SK-N-SH treated with all-trans-retinoic acid at 6 μM for 48 hours (cell line): ENCODE results near the gene LCORL.

ENCODE experiments used
- ATAC-seq: fragments of 200-7000 bp; cut with Tn5 transposase; 3 replicates; pipeline ENCODE4 v1.9.1; 2020; ENCODE audit warnings: mild to moderate bottlenecking, moderate library complexity
- BACH2 ChIP-seq: fragments of 250-450 bp; sonication (Bioruptor Pico); IDR thresholded peaks from 2 replicates; pipeline ENCODE4 v1.9.0; 2021; ENCODE audit warnings: mild to moderate bottlenecking, borderline replicate concordance
- CSDC2 ChIP-seq: fragments of 250-450 bp; sonication (Bioruptor Pico); IDR thresholded peaks from 2 replicates; pipeline ENCODE4 v1.5.0; 2020; ENCODE audit warnings: mild to moderate bottlenecking, moderate library complexity
- ESRRG ChIP-seq: fragments of 250-450 bp; sonication (Bioruptor Pico); IDR thresholded peaks from 2 replicates; pipeline ENCODE4 v1.6.1; 2021; ENCODE audit warnings: mild to moderate bottlenecking
- GLIS3 ChIP-seq: fragments of 250-450 bp; sonication (Bioruptor Pico); IDR thresholded peaks from 2 replicates; pipeline ENCODE4 v1.5.0; 2020; ENCODE audit warnings: mild to moderate bottlenecking, moderate library complexity
- ISL1 ChIP-seq: fragments of 250-450 bp; sonication (Bioruptor Pico); IDR thresholded peaks from 2 replicates; pipeline ENCODE4 v2.1.2; 2022; ENCODE audit warnings: mild to moderate bottlenecking, moderate library complexity
- OSR1 ChIP-seq: fragments of 250-450 bp; sonication (Bioruptor Pico); IDR thresholded peaks from 2 replicates; pipeline ENCODE4 v1.8.0; 2022; ENCODE audit warnings: moderate library complexity, mild to moderate bottlenecking, inconsistent platforms
- PPARA ChIP-seq: fragments of 250-450 bp; sonication (Bioruptor Pico); IDR thresholded peaks from 2 replicates; pipeline ENCODE4 v1.5.0; 2020; ENCODE audit warnings: mild to moderate bottlenecking, borderline replicate concordance
- SNAI2 ChIP-seq: fragments of 250-450 bp; sonication (Bioruptor Pico); IDR thresholded peaks from 2 replicates; pipeline ENCODE4 v1.5.0; 2020; ENCODE audit warnings: mild to moderate bottlenecking, moderate library complexity
- TOX ChIP-seq: fragments of 250-450 bp; sonication (Bioruptor Pico); IDR thresholded peaks from 2 replicates; pipeline ENCODE4 v1.8.0; 2021; ENCODE audit warnings: mild to moderate bottlenecking, moderate library complexity, borderline replicate concordance
- ZC3H10 ChIP-seq: fragments of 250-450 bp; sonication (Bioruptor Pico); IDR thresholded peaks from 2 replicates; pipeline ENCODE4 v1.5.1; 2021; ENCODE audit warnings: mild to moderate bottlenecking, moderate library complexity
- ZFP3 ChIP-seq: fragments of 250-450 bp; sonication (Bioruptor Pico); IDR thresholded peaks from 2 replicates; pipeline ENCODE4 v1.5.0; 2020; ENCODE audit warnings: mild to moderate bottlenecking, moderate library complexity
- ZFP30 ChIP-seq: fragments of 450-650 bp; formaldehyde crosslinking; IDR thresholded peaks from 2 replicates; pipeline ENCODE4 v1.5.0; 2022; ENCODE audit warnings: mild to moderate bottlenecking, moderate library complexity
- ZNF565 ChIP-seq: fragments of 450-650 bp; formaldehyde crosslinking; conservative IDR thresholded peaks from 2 replicates; pipeline ENCODE4 v1.5.0; 2020; ENCODE audit warnings: low read depth, mild to moderate bottlenecking, moderate library complexity
- ZNF70 ChIP-seq: fragments of 450-650 bp; formaldehyde crosslinking; IDR thresholded peaks from 2 replicates; pipeline ENCODE4 v1.5.0; 2020; ENCODE audit warnings: mild to moderate bottlenecking, moderate library complexity
- ZNF8 ChIP-seq: fragments of 450-650 bp; formaldehyde crosslinking; IDR thresholded peaks from 2 replicates; pipeline ENCODE4 v1.5.0; 2020; ENCODE audit warnings: mild to moderate bottlenecking, moderate library complexity
- TF ChIP-seq, protein P1 (sequence below): fragments of 250-450 bp; sonication (Bioruptor Pico); IDR thresholded peaks from 2 replicates; pipeline ENCODE4 v1.5.1; 2021; ENCODE audit warnings: mild to moderate bottlenecking, moderate library complexity
- TF ChIP-seq, protein P2 (sequence below): fragments of 250-450 bp; sonication (Bioruptor Pico); IDR thresholded peaks from 2 replicates; pipeline ENCODE4 v1.5.1; 2020; ENCODE audit warnings: low read depth, mild to moderate bottlenecking, moderate library complexity
- TF ChIP-seq, protein P3 (sequence below): fragments of 250-450 bp; sonication (Bioruptor Pico); IDR thresholded peaks from 2 replicates; pipeline ENCODE4 v1.8.0; 2021; ENCODE audit warnings: low read depth, mild to moderate bottlenecking, moderate library complexity, borderline replicate concordance
- TF ChIP-seq, protein P4 (sequence below): fragments of 250-450 bp; sonication (Bioruptor Pico); IDR thresholded peaks from 2 replicates; pipeline ENCODE4 v1.5.0; 2020; ENCODE audit warnings: mild to moderate bottlenecking, moderate library complexity

Gene LCORL

DNA sequence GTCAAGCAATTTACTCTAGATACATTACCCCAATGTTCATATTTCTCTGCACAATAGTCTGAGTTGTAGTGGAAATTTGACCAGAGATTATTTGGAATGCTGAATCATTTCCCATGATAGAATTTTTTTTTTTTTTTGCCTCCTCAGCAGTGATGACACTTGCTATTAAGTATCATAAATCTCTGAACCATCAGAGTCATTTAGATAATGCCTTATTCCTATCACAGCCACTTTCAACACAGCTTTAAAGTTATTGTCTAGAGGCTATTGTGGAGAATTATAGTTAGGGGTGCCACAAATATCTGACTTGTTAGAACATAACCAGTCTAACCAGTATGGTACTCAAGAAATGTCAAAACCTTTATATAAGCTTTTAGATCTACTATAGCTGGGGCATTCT lies 79.8 kb downstream of the LCORL start:
- no peak for ATAC-seq
- no peak for TF ChIP-seq BACH2 (CRISPR knock-in tag)
- TF ChIP-seq, protein P1, sequence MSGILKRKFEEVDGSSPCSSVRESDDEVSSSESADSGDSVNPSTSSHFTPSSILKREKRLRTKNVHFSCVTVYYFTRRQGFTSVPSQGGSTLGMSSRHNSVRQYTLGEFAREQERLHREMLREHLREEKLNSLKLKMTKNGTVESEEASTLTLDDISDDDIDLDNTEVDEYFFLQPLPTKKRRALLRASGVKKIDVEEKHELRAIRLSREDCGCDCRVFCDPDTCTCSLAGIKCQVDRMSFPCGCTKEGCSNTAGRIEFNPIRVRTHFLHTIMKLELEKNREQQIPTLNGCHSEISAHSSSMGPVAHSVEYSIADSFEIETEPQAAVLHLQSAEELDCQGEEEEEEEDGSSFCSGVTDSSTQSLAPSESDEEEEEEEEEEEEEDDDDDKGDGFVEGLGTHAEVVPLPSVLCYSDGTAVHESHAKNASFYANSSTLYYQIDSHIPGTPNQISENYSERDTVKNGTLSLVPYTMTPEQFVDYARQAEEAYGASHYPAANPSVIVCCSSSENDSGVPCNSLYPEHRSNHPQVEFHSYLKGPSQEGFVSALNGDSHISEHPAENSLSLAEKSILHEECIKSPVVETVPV (CRISPR knock-in tag) = no peak
- no peak for TF ChIP-seq ISL1
- TF ChIP-seq PPARA (CRISPR knock-in tag) = no peak
- TF ChIP-seq SNAI2 (CRISPR knock-in tag) = no peak
- no peak for TF ChIP-seq ESRRG (CRISPR knock-in tag)
- no peak for TF ChIP-seq TOX (CRISPR knock-in tag)
- TF ChIP-seq GLIS3 (CRISPR knock-in tag) = no peak
- no peak for TF ChIP-seq ZFP30 (CRISPR knock-in tag)
- no peak for TF ChIP-seq ZNF70 (CRISPR knock-in tag)
- TF ChIP-seq CSDC2 (CRISPR knock-in tag) = no peak
- no peak for TF ChIP-seq ZC3H10 (CRISPR knock-in tag)
- no peak for TF ChIP-seq OSR1 (CRISPR knock-in tag)
- no peak for TF ChIP-seq ZFP3 (CRISPR knock-in tag)
- TF ChIP-seq, protein P2, sequence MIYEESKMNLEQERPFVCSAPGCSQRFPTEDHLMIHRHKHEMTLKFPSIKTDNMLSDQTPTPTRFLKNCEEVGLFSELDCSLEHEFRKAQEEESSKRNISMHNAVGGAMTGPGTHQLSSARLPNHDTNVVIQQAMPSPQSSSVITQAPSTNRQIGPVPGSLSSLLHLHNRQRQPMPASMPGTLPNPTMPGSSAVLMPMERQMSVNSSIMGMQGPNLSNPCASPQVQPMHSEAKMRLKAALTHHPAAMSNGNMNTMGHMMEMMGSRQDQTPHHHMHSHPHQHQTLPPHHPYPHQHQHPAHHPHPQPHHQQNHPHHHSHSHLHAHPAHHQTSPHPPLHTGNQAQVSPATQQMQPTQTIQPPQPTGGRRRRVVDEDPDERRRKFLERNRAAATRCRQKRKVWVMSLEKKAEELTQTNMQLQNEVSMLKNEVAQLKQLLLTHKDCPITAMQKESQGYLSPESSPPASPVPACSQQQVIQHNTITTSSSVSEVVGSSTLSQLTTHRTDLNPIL = no peak

DNA sequence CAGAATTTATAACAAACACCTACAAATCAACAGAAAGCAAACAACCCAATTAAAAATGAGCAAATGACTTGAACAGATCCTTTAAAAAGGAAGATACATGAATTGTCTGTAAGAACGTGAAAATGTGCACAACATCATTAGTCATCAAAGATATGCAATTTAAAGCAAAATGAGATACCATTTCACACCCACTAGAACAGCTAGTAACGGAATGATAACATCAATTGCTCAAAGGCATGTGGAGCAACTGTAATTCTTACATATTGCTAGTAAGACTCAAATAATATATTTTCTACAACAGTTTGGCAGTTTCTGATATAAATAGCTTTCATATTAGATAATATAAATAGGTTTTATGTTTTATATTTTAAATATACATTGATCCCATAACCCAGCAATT lies 82.5 kb downstream of the LCORL start:
- TF ChIP-seq, protein P2 = no peak
- ATAC-seq = no peak

DNA sequence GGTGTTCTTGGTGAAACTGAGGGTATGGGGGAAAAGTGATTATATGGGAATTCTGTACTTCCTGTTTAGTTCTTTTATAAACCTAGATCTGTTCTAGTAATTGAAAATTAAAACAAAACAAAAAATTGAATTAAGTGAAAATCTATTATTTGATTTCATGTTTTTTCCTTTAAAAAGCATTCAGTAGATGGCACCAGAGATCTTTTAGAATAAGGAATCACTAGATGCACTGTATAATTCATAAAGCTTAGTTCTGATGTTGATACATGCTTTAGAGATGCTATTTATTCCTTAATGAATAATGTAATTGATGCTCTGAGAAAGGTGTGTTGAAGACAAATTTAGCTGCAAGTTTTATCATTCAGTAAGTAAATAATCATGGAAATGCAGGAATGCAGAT lies 87.3 kb downstream of the LCORL start:
- ATAC-seq = no peak
- TF ChIP-seq ZFP3 (CRISPR knock-in tag) = no peak
- no peak for TF ChIP-seq ZFP30 (CRISPR knock-in tag)
- no peak for TF ChIP-seq ISL1
- TF ChIP-seq ZNF8 (CRISPR knock-in tag) = no peak
- no peak for TF ChIP-seq ESRRG (CRISPR knock-in tag)
- TF ChIP-seq ZC3H10 (CRISPR knock-in tag) = no peak
- TF ChIP-seq, protein P3, sequence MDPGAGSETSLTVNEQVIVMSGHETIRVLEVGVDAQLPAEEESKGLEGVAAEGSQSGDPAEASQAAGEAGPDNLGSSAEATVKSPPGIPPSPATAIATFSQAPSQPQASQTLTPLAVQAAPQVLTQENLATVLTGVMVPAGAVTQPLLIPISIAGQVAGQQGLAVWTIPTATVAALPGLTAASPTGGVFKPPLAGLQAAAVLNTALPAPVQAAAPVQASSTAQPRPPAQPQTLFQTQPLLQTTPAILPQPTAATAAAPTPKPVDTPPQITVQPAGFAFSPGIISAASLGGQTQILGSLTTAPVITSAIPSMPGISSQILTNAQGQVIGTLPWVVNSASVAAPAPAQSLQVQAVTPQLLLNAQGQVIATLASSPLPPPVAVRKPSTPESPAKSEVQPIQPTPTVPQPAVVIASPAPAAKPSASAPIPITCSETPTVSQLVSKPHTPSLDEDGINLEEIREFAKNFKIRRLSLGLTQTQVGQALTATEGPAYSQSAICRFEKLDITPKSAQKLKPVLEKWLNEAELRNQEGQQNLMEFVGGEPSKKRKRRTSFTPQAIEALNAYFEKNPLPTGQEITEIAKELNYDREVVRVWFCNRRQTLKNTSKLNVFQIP (CRISPR knock-in tag) = no peak
- TF ChIP-seq SNAI2 (CRISPR knock-in tag) = no peak
- no peak for TF ChIP-seq ZNF70 (CRISPR knock-in tag)

DNA sequence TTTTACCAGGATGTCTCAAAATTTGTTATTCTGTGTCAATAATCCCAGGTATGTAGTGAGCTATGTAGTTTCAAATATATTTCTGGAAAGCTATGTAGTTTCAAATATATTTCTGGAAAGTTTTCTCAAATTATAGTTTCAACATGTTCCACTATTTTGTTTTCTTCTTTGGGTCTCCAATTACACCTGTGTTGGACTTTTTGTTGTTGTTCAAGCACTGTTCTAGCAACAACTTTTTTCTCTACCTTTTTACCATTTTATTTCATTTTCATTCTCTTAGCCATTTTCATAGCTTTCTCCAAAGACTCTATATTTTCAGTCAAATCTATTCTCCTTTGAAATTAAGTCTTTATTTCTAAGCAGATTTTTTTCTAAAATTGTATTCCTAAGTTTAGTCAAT lies 88.4 kb downstream of the LCORL start:
- ATAC-seq = no peak
- TF ChIP-seq ZNF565 (CRISPR knock-in tag) (no peak), ESRRG (CRISPR knock-in tag) (no peak)
- TF ChIP-seq, all 23 proteins: peak for 0

DNA sequence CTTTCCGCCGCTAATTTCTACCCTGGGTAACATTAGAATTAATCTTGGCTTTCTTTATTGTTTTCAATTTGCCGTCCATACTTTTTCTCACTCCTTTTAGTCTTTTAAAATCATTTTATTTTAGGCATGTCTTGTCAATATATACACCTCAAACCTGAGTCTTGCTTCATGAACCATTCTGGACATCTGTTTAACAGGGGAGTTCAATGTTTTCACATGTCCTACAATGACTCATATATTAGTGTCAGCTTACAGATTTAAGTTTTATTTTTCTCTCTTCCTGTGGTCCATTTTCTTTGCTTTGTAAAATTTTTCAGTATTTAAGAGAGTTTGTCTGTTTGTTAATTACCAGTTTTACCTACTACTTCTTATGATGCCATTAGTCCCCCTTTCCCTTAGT lies 89.5 kb downstream of the LCORL start:
- ATAC-seq = no peak
- TF ChIP-seq OSR1 (CRISPR knock-in tag) (no peak), ZNF70 (CRISPR knock-in tag) (no peak)
- TF ChIP-seq, protein P4, sequence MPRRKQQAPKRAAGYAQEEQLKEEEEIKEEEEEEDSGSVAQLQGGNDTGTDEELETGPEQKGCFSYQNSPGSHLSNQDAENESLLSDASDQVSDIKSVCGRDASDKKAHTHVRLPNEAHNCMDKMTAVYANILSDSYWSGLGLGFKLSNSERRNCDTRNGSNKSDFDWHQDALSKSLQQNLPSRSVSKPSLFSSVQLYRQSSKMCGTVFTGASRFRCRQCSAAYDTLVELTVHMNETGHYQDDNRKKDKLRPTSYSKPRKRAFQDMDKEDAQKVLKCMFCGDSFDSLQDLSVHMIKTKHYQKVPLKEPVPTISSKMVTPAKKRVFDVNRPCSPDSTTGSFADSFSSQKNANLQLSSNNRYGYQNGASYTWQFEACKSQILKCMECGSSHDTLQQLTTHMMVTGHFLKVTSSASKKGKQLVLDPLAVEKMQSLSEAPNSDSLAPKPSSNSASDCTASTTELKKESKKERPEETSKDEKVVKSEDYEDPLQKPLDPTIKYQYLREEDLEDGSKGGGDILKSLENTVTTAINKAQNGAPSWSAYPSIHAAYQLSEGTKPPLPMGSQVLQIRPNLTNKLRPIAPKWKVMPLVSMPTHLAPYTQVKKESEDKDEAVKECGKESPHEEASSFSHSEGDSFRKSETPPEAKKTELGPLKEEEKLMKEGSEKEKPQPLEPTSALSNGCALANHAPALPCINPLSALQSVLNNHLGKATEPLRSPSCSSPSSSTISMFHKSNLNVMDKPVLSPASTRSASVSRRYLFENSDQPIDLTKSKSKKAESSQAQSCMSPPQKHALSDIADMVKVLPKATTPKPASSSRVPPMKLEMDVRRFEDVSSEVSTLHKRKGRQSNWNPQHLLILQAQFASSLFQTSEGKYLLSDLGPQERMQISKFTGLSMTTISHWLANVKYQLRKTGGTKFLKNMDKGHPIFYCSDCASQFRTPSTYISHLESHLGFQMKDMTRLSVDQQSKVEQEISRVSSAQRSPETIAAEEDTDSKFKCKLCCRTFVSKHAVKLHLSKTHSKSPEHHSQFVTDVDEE (CRISPR knock-in tag) = no peak
- TF ChIP-seq, protein P1 (CRISPR knock-in tag) = no peak
